ENCODE measurements around the gene PTPN1. TPM values are rescaled to one million over a fixed set of nuclear protein-coding genes. Genes with fewer than 3 reads are reported as not detected.

Gene PTPN1
- total and polyA plus RNA-seq, 12 donors, result 15.5 to 45.3 (median 29.4) TPM

GRCh38 chr20:50510706-50511542, 741 bp downstream of the PTPN1 start:
- DNase-seq (peak in 1 of 2 donors; percentile 19), ATAC-seq (peak in 6 of 8 donors; percentile 3 to 22 (median 13))
- H3K27ac ChIP-seq, result peak overlapping the region; percentile 70 to 98 (median 92)
- intact Hi-C loops (cut with DNase I), result loop anchor here in 7 of 10 donors (2.0 to 5.0 kb wide), 6 partner anchors 51 to 66 kb away; no protein-coding TSS in a partner anchor
- H3K27me3 ChIP-seq, result no peaks in the 10 kb centered on the region
- H3K9me3 ChIP-seq, result no peaks in the 10 kb centered on the region
- peak overlapping the region; percentile 82 to 99 (median 97) for H3K4me3 ChIP-seq
- H3K4me1 ChIP-seq, result peaks cover 0 to 69% (median 54%) of the 10 kb centered on the region in 9 donors
- WGBS, 2 donors, result 3% methylated on average over 32 of the region's 32 CpGs
- H3K36me3 ChIP-seq, result no peaks in the 10 kb centered on the region
- no peak for TF ChIP-seq CTCF (IDR thresholded peaks at IDR 0.05)

- no peak for ATAC-seq
- intact Hi-C loops (cut with DNase I), result loop anchor here in 5 of 10 donors (5.0 kb wide), 3 partner anchors 50 to 65 kb away; no protein-coding TSS in a partner anchor
- Histone ChIP-seq H3K9me3 (no peaks in the 10 kb centered on the region), H3K27me3 (no peaks in the 10 kb centered on the region), H3K27ac (peak overlapping the region in 7 of 10 donors; percentile 1 to 98 (median 91)), H3K36me3 (no peaks in the 10 kb centered on the region), H3K4me1 (peaks cover 0 to 83% (median 67%) of the 10 kb centered on the region in 9 donors), H3K4me3 (peak overlapping the region in 9 of 10 donors; percentile 82 to 98 (median 97))
- TF ChIP-seq CTCF (IDR thresholded peaks at IDR 0.05), result no peak
- 74 to 79% methylated on average over 1 of the region's 1 CpG for WGBS, 2 donors
- no peak for DNase-seq
Measured at GRCh38 chr20:50512323-50512722, 2.1 kb downstream of the PTPN1 start.

- TF ChIP-seq CTCF (IDR thresholded peaks at IDR 0.05), result no peak
- DNase-seq, result no peak
- Histone ChIP-seq H3K27ac (peak overlapping the region in 7 of 10 donors; percentile 33 to 98 (median 90)), H3K4me3 (peak overlapping the region in 7 of 10 donors; percentile 82 to 98 (median 97)), H3K27me3 (no peaks in the 10 kb centered on the region), H3K9me3 (no peaks in the 10 kb centered on the region), H3K4me1 (peaks cover 0 to 91% (median 76%) of the 10 kb centered on the region in 9 donors), H3K36me3 (no peaks in the 10 kb centered on the region)
- ATAC-seq, result peak in 2 of 8 donors; percentile 9 to 21
- WGBS, 2 donors, result 55 to 61% methylated on average over 5 of the region's 5 CpGs
- intact Hi-C loops (cut with DNase I), result loop anchor here in 5 of 10 donors (5.0 kb wide), 3 partner anchors 49 to 64 kb away; no protein-coding TSS in a partner anchor
Measured at GRCh38 chr20:50513169-50514034, 3.2 kb downstream of the PTPN1 start.

GRCh38 chr20:50514035-50514337, 3.8 kb downstream of the PTPN1 start:
- no peak for TF ChIP-seq CTCF (IDR thresholded peaks at IDR 0.05)
- Histone ChIP-seq H3K9me3 (no peaks in the 10 kb centered on the region), H3K27me3 (no peaks in the 10 kb centered on the region), H3K4me3 (peak overlapping the region in 1 of 10 donors; percentile 97), H3K4me1 (peaks cover 0 to 91% (median 81%) of the 10 kb centered on the region in 9 donors), H3K36me3 (no peaks in the 10 kb centered on the region), H3K27ac (peak overlapping the region in 8 of 10 donors; percentile 22 to 98 (median 68))
- intact Hi-C loops (cut with DNase I), result loop anchor here in 5 of 10 donors (5.0 kb wide), 3 partner anchors 48 to 63 kb away; no protein-coding TSS in a partner anchor
- ATAC-seq (no peak), DNase-seq (no peak)
- WGBS, 2 donors, result 89 to 96% methylated on average over 2 of the region's 2 CpGs
